T-helper 2 cell treated with Interferon-gamma antibody and Interleukin-4, amounts not matched to agents 5 μg/mL and 100 μg/mL, for 36 hours (primary cell): ENCODE measurements around the gene PARM1.

Source experiments
- DNase-seq: peaks from one replicate; pipeline ENCODE4 v3.0.0; 2021; ENCODE audit warnings: low spot score
- H3K27ac Mint-ChIP-seq: one replicate; pipeline ENCODE4 v1.8.0; 2021; ENCODE audit warnings: mild to moderate bottlenecking, mixed read lengths
- H3K27me3 Mint-ChIP-seq: one replicate; pipeline ENCODE4 v1.8.0; 2021; ENCODE audit warnings: low read depth, mixed read lengths
- H3K36me3 Mint-ChIP-seq: one replicate; pipeline ENCODE4 v1.8.0; 2021; ENCODE audit warnings: low read depth, mixed read lengths
- H3K4me1 Mint-ChIP-seq: one replicate; pipeline ENCODE4 v1.8.0; 2021; ENCODE audit warnings: low read depth, mixed read lengths
- H3K4me3 Mint-ChIP-seq: one replicate; pipeline ENCODE4 v1.8.0; 2022; ENCODE audit warnings: mild to moderate bottlenecking, moderate library complexity, mixed read lengths
- H3K9me3 Mint-ChIP-seq: one replicate; pipeline ENCODE4 v1.8.0; 2021; ENCODE audit warnings: mixed read lengths

Gene PARM1

GRCh38 chr4:75009138-75009537 is 76.2 kb downstream of the PARM1 start:
- DNase-seq, result no peak
- Mint-ChIP-seq H3K27ac (no peak overlapping the region), H3K36me3 (no peaks in the 10 kb centered on the region), H3K4me1 (no peaks in the 10 kb centered on the region), H3K27me3 (no peaks in the 10 kb centered on the region), H3K9me3 (peaks cover 22% of the 10 kb centered on the region), H3K4me3 (no peak overlapping the region)

GRCh38 chr4:75011131-75011795 is 78.3 kb downstream of the PARM1 start:
- Mint-ChIP-seq H3K9me3 (peaks cover 22% of the 10 kb centered on the region), H3K36me3 (no peaks in the 10 kb centered on the region), H3K27ac (no peak overlapping the region), H3K4me3 (no peak overlapping the region), H3K27me3 (no peaks in the 10 kb centered on the region), H3K4me1 (no peaks in the 10 kb centered on the region)
- DNase-seq, result no peak

GRCh38 chr4:75015627-75016026 is 82.7 kb downstream of the PARM1 start:
- no peak for DNase-seq
- Mint-ChIP-seq H3K4me1 (no peaks in the 10 kb centered on the region), H3K4me3 (no peak overlapping the region), H3K27me3 (no peaks in the 10 kb centered on the region), H3K36me3 (no peaks in the 10 kb centered on the region), H3K9me3 (no peaks in the 10 kb centered on the region), H3K27ac (no peak overlapping the region)

GRCh38 chr4:75016472-75016871 is 83.6 kb downstream of the PARM1 start:
- no peaks in the 10 kb centered on the region for H3K36me3 Mint-ChIP-seq
- H3K27ac Mint-ChIP-seq, result no peak overlapping the region
- H3K4me3 Mint-ChIP-seq, result no peak overlapping the region
- no peaks in the 10 kb centered on the region for H3K9me3 Mint-ChIP-seq
- H3K4me1 Mint-ChIP-seq, result no peaks in the 10 kb centered on the region
- no peaks in the 10 kb centered on the region for H3K27me3 Mint-ChIP-seq
- DNase-seq, result no peak

- H3K36me3 Mint-ChIP-seq, result no peaks in the 10 kb centered on the region
- no peaks in the 10 kb centered on the region for H3K9me3 Mint-ChIP-seq
- H3K4me3 Mint-ChIP-seq, result no peak overlapping the region
- no peaks in the 10 kb centered on the region for H3K4me1 Mint-ChIP-seq
- H3K27ac Mint-ChIP-seq, result no peak overlapping the region
- DNase-seq, result no peak
- H3K27me3 Mint-ChIP-seq, result no peaks in the 10 kb centered on the region
Observed at GRCh38 chr4:75018811-75019479, 86.0 kb downstream of the PARM1 start.

- Mint-ChIP-seq H3K4me3 (no peak overlapping the region), H3K9me3 (no peaks in the 10 kb centered on the region), H3K36me3 (no peaks in the 10 kb centered on the region), H3K4me1 (no peaks in the 10 kb centered on the region), H3K27ac (no peak overlapping the region), H3K27me3 (no peaks in the 10 kb centered on the region)
- no peak for DNase-seq
Observed at GRCh38 chr4:75025431-75025830, 92.5 kb downstream of the PARM1 start.

GRCh38 chr4:75028196-75028854 is 95.4 kb downstream of the PARM1 start:
- Mint-ChIP-seq H3K4me1 (no peaks in the 10 kb centered on the region), H3K27ac (no peak overlapping the region), H3K36me3 (no peaks in the 10 kb centered on the region), H3K4me3 (no peak overlapping the region), H3K9me3 (no peaks in the 10 kb centered on the region), H3K27me3 (no peaks in the 10 kb centered on the region)
- no peak for DNase-seq

GRCh38 chr4:75030028-75030427 is 97.1 kb downstream of the PARM1 start:
- H3K9me3 Mint-ChIP-seq, result no peaks in the 10 kb centered on the region
- H3K27ac Mint-ChIP-seq, result no peak overlapping the region
- DNase-seq, result no peak
- no peaks in the 10 kb centered on the region for H3K36me3 Mint-ChIP-seq
- H3K4me1 Mint-ChIP-seq, result no peaks in the 10 kb centered on the region
- no peaks in the 10 kb centered on the region for H3K27me3 Mint-ChIP-seq
- H3K4me3 Mint-ChIP-seq, result no peak overlapping the region

- no peaks in the 10 kb centered on the region for H3K4me1 Mint-ChIP-seq
- H3K4me3 Mint-ChIP-seq, result no peak overlapping the region
- no peak overlapping the region for H3K27ac Mint-ChIP-seq
- H3K36me3 Mint-ChIP-seq, result no peaks in the 10 kb centered on the region
- H3K27me3 Mint-ChIP-seq, result no peaks in the 10 kb centered on the region
- DNase-seq, result no peak
- H3K9me3 Mint-ChIP-seq, result no peaks in the 10 kb centered on the region
Observed at GRCh38 chr4:75030649-75031235, 97.8 kb downstream of the PARM1 start.

GRCh38 chr4:75031775-75032174 is 98.9 kb downstream of the PARM1 start:
- Mint-ChIP-seq H3K36me3 (no peaks in the 10 kb centered on the region), H3K9me3 (no peaks in the 10 kb centered on the region), H3K4me3 (no peak overlapping the region), H3K27me3 (no peaks in the 10 kb centered on the region), H3K4me1 (no peaks in the 10 kb centered on the region), H3K27ac (no peak overlapping the region)
- no peak for DNase-seq

- Mint-ChIP-seq H3K9me3 (no peaks in the 10 kb centered on the region), H3K4me3 (no peak overlapping the region), H3K27me3 (no peaks in the 10 kb centered on the region), H3K4me1 (no peaks in the 10 kb centered on the region), H3K36me3 (no peaks in the 10 kb centered on the region), H3K27ac (no peak overlapping the region)
- no peak for DNase-seq
Observed at GRCh38 chr4:75034523-75034922, 101.6 kb downstream of the PARM1 start.

GRCh38 chr4:75035321-75035720 is 102.4 kb downstream of the PARM1 start:
- H3K9me3 Mint-ChIP-seq, result no peaks in the 10 kb centered on the region
- H3K27ac Mint-ChIP-seq, result no peak overlapping the region
- H3K4me3 Mint-ChIP-seq, result no peak overlapping the region
- H3K36me3 Mint-ChIP-seq, result no peaks in the 10 kb centered on the region
- no peak for DNase-seq
- H3K27me3 Mint-ChIP-seq, result no peaks in the 10 kb centered on the region
- no peaks in the 10 kb centered on the region for H3K4me1 Mint-ChIP-seq

- Mint-ChIP-seq H3K27me3 (no peaks in the 10 kb centered on the region), H3K36me3 (no peaks in the 10 kb centered on the region), H3K4me1 (no peaks in the 10 kb centered on the region), H3K9me3 (no peaks in the 10 kb centered on the region), H3K4me3 (no peak overlapping the region), H3K27ac (no peak overlapping the region)
- DNase-seq, result no peak
Observed at GRCh38 chr4:75036046-75036830, 103.3 kb downstream of the PARM1 start.

GRCh38 chr4:75037252-75037651 is 104.3 kb downstream of the PARM1 start:
- Mint-ChIP-seq H3K27ac (no peak overlapping the region), H3K36me3 (no peaks in the 10 kb centered on the region), H3K27me3 (no peaks in the 10 kb centered on the region), H3K9me3 (no peaks in the 10 kb centered on the region), H3K4me3 (no peak overlapping the region), H3K4me1 (no peaks in the 10 kb centered on the region)
- DNase-seq, result no peak
